Lung (tissue), 12 donors: ENCODE data around the gene KRT31. TPM values are rescaled to one million over a fixed set of nuclear protein-coding genes. Genes with fewer than 3 reads are reported as not detected.
"Not testable (repeated sequence)": the region's sequence is repeated elsewhere in the genome, so short reads cannot be mapped to it uniquely, and the experiment has no call there.

Source experiments
- ATAC-seq: fragments of 200-7000 bp; cut with Tn5 transposase; one replicate; pipeline ENCODE4 v1.9.1; 2020; ENCODE audit warnings: moderate number of reproducible peaks; ENCODE audit not compliant: insufficient read depth, low FRiP score
- DNase-seq, 3 donors: peaks; one replicate each; pipeline ENCODE4 v3.0.0-alpha.2; 2013 to 2017
- H3K27ac ChIP-seq, 2 donors: one replicate each; pipeline ENCODE4 v1.5.1; 2013; ENCODE audit warnings: mild to moderate bottlenecking in 2 of 2, moderate library complexity in 2 of 2, control low read depth in 1 of 2, inconsistent platforms in 1 of 2, low read depth in 1 of 2, low read length in 1 of 2
- H3K27me3 ChIP-seq, 3 donors: one replicate each; pipeline ENCODE4 v1.5.1; 2013; ENCODE audit warnings: low read length in 2 of 3; ENCODE audit not compliant: control insufficient read depth in 3 of 3, insufficient read depth in 3 of 3
- H3K36me3 ChIP-seq, 4 donors: one replicate each; pipeline ENCODE4 v1.5.1; 2013; ENCODE audit warnings: low read length in 4 of 4, mild to moderate bottlenecking in 1 of 4, moderate library complexity in 1 of 4; ENCODE audit not compliant: control insufficient read depth in 4 of 4, insufficient read depth in 4 of 4
- H3K4me1 ChIP-seq, 5 donors: one replicate each; pipeline ENCODE4 v1.5.1; 2013; ENCODE audit warnings: low read length in 5 of 5, mild to moderate bottlenecking in 2 of 5, moderate library complexity in 1 of 5; ENCODE audit not compliant: control insufficient read depth in 5 of 5, insufficient read depth in 5 of 5
- H3K4me3 ChIP-seq: one replicate; pipeline ENCODE4 v1.5.1; 2013; ENCODE audit warnings: mild to moderate bottlenecking, control low read depth, moderate library complexity
- H3K9ac ChIP-seq, 2 donors: one replicate each; pipeline ENCODE4 v1.5.1; 2013; ENCODE audit warnings: low read length in 2 of 2, control low read depth in 1 of 2; ENCODE audit not compliant: insufficient read depth in 1 of 2
- H3K9me3 ChIP-seq, 4 donors: one replicate each; pipeline ENCODE4 v1.5.1; 2013; ENCODE audit warnings: low read length in 3 of 4, mild to moderate bottlenecking in 1 of 4, moderate library complexity in 1 of 4; ENCODE audit not compliant: control insufficient read depth in 4 of 4, insufficient read depth in 3 of 4
- CTCF ChIP-seq: IDR thresholded peaks from 2 replicates; pipeline ENCODE4 v1.5.1; 2012; ENCODE audit warnings: mild to moderate bottlenecking; ENCODE audit errors: control extremely low read depth, extremely low read depth
- WGBS, 2 donors: extraction: QIAGEN DNeasy Blood & Tissue Kit; methylation state at CpG; one replicate each; pipeline ENCODE4 v1.1.7; 2013; 5-methylcytosine and 5-hydroxymethylcytosine counted together
- polyA plus RNA-seq, 2 donors: library from polyadenylated mRNA; stranded (reverse); fragments of 200-250 nt; gene quantifications; one replicate each; pipeline ENCODE4 v1.2.1, GENCODE V29; 2013
- total RNA-seq, 2 donors: library from RNA; depleted of rRNA in 1 of 2; stranded (reverse); fragments of >200 nt in 1 of 2; gene quantifications; one replicate each; pipeline ENCODE4 v1.2.1, GENCODE V29; 2014 to 2021
- donor health status: control.
- donor health status: control.
- donor health status: Bipolar disorder and iron deficiency.
- donor health status: healthy.
- donor health status: DM: yes; HTN: yes; CAD: no.

KRT31 gene
- total and polyA plus RNA-seq, 4 donors: 0.02 TPM; not detected in 3

GRCh38 chr17:41396340-41396739, 1.1 kb downstream of the KRT31 start:
- Histone ChIP-seq H3K4me1 (peaks cover 0 to 4% (median 0%) of the 10 kb centered on the region in 5 donors), H3K36me3 (no peaks in the 10 kb centered on the region), H3K27ac (no peak overlapping the region), H3K9me3 (no peaks in the 10 kb centered on the region), H3K9ac (no peak overlapping the region), H3K27me3 (peaks cover 0 to 4% (median 0%) of the 10 kb centered on the region in 3 donors), H3K4me3 (no peak overlapping the region)
- no peak for TF ChIP-seq CTCF
- DNase-seq (no peak), ATAC-seq (no peak)
- 92 to 96% methylated on average over 7 of the region's 7 CpGs for WGBS, 2 donors

- Histone ChIP-seq H3K27ac (no peak overlapping the region), H3K9ac (no peak overlapping the region), H3K4me1 (peaks cover 0 to 4% (median 0%) of the 10 kb centered on the region in 5 donors), H3K27me3 (peaks cover 0 to 4% (median 0%) of the 10 kb centered on the region in 3 donors), H3K9me3 (no peaks in the 10 kb centered on the region), H3K4me3 (no peak overlapping the region), H3K36me3 (no peaks in the 10 kb centered on the region)
- no peak for TF ChIP-seq CTCF
- ATAC-seq (no peak), DNase-seq (no peak)
- 94 to 95% methylated on average over 1 of the region's 1 CpG for WGBS, 2 donors
Observed at GRCh38 chr17:41395611-41396010, 1.8 kb downstream of the KRT31 start.

GRCh38 chr17:41395044-41395443, 2.4 kb downstream of the KRT31 start:
- H3K9ac ChIP-seq, H3K27me3 ChIP-seq, H3K4me1 ChIP-seq, H3K27ac ChIP-seq, H3K9me3 ChIP-seq, H3K4me3 ChIP-seq, H3K36me3 ChIP-seq, DNase-seq, ATAC-seq: not testable (repeated sequence)
- 90 to 94% methylated on average over 9 to 12 of the region's 12 CpGs for WGBS, 2 donors

- Histone ChIP-seq H3K4me3 (no peak overlapping the region), H3K27me3 (peaks cover 0 to 4% (median 0%) of the 10 kb centered on the region in 3 donors), H3K4me1 (peaks cover 0 to 4% (median 0%) of the 10 kb centered on the region in 5 donors), H3K9ac (no peak overlapping the region), H3K27ac (no peak overlapping the region), H3K9me3 (no peaks in the 10 kb centered on the region), H3K36me3 (no peaks in the 10 kb centered on the region)
- TF ChIP-seq CTCF: no peak
- DNase-seq: no peak
- 88 to 89% methylated on average over 10 of the region's 10 CpGs for WGBS, 2 donors
- no peak for ATAC-seq
Observed at GRCh38 chr17:41394254-41394996, 3.0 kb downstream of the KRT31 start.
